HEK293 (cell line): ENCODE data around the gene LGALS8.

Source experiments
- TCF7L2 ChIP-seq: IDR thresholded peaks from 2 replicates; pipeline ENCODE4 v1.6.1; 2011; ENCODE audit warnings: low read depth, mild to moderate bottlenecking, inconsistent platforms, low read length, moderate library complexity, borderline replicate concordance
- ZBTB17 ChIP-seq: fragments of 450-650 bp; formaldehyde crosslinking; IDR thresholded peaks from 2 replicates; pipeline ENCODE4 v1.5.1; 2016; ENCODE audit warnings: missing biosample characterization, missing genetic modification characterization
- ZFP3 ChIP-seq: fragments of 450-650 bp; formaldehyde crosslinking; IDR thresholded peaks from 2 replicates; pipeline ENCODE4 v1.5.1; 2016; ENCODE audit warnings: low read depth, missing biosample characterization, missing genetic modification characterization
- ZNF184 ChIP-seq: fragments of 450-650 bp; IDR thresholded peaks from 2 replicates; pipeline ENCODE4 v1.5.1; 2018; ENCODE audit warnings: missing biosample characterization, mild to moderate bottlenecking, missing genetic modification characterization
- ZNF529 ChIP-seq: fragments of 450-650 bp; formaldehyde crosslinking; IDR thresholded peaks from 2 replicates; pipeline ENCODE4 v1.5.1; 2017; ENCODE audit warnings: missing genetic modification characterization, missing biosample characterization; ENCODE audit not compliant: insufficient replicate concordance
- ZNF76 ChIP-seq: fragments of 450-650 bp; formaldehyde crosslinking; IDR thresholded peaks from 2 replicates; pipeline ENCODE4; 2016; ENCODE audit warnings: low read depth, missing biosample characterization, missing genetic modification characterization, borderline replicate concordance
- ZNF768 ChIP-seq: fragments of 450-650 bp; formaldehyde crosslinking; IDR thresholded peaks from 2 replicates; pipeline ENCODE4 v1.5.1; 2018; ENCODE audit warnings: missing biosample characterization, mild to moderate bottlenecking, missing genetic modification characterization
- TF ChIP-seq, protein P1 (sequence below): fragments of 450-650 bp; formaldehyde crosslinking; IDR thresholded peaks from 2 replicates; pipeline ENCODE4 v1.5.1; 2016; ENCODE audit warnings: missing biosample characterization, missing genetic modification characterization
- TF ChIP-seq, protein P2 (sequence below): fragments of 450-650 bp; formaldehyde crosslinking; IDR thresholded peaks from 2 replicates; pipeline ENCODE4 v1.5.1; 2016; ENCODE audit warnings: missing biosample characterization, missing genetic modification characterization
- TF ChIP-seq, protein P3 (sequence below): fragments of 450-650 bp; formaldehyde crosslinking; IDR thresholded peaks from 2 replicates; pipeline ENCODE4 v1.5.1; 2016; ENCODE audit warnings: missing biosample characterization, missing genetic modification characterization

DNA sequence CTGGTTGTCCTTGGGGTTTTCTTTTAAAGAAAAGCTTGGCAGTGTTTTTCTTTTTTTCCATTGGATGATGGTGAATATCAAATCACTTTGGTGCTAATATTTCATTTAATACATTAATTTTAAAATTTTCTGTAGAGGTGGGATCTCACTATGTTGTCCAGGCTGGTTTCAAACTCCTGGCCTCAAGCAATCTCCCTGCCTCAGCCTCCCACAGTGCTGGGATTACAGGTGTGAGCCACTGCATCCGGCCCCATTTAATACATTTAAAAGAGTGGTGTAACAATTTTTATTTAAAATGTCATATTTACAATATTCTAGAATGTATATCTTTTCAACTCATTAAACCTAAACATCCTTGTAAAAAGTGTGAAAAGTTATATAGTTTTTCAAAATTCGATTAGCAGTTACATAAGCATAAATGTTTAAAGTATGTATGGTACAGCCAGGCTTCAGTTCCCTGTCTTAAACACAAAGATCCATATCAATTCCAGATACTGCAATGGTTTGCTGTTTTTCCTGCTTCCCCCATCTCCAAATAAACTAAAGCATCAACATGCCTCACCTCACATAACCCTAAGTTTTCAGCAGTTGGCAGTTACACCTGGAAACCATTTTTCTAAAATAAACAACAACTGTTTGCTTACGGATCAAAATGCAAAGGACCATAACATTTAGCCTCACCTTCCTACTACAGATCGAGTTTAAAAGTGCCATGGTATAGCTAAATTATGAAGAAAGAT, 8.9 kb upstream of the LGALS8 start:
- TF ChIP-seq ZNF768 (tag by site-specific recombination) (no peak), ZNF76 (no peak), ZNF184 (tag by site-specific recombination) (no peak), ZFP3 (tag by site-specific recombination) (no peak), ZBTB17 (peak; percentile 61; the same call in 1 of the 2 replicates), ZNF529 (tag by site-specific recombination) (no peak), TCF7L2 (no peak)
- TF ChIP-seq, protein P1, sequence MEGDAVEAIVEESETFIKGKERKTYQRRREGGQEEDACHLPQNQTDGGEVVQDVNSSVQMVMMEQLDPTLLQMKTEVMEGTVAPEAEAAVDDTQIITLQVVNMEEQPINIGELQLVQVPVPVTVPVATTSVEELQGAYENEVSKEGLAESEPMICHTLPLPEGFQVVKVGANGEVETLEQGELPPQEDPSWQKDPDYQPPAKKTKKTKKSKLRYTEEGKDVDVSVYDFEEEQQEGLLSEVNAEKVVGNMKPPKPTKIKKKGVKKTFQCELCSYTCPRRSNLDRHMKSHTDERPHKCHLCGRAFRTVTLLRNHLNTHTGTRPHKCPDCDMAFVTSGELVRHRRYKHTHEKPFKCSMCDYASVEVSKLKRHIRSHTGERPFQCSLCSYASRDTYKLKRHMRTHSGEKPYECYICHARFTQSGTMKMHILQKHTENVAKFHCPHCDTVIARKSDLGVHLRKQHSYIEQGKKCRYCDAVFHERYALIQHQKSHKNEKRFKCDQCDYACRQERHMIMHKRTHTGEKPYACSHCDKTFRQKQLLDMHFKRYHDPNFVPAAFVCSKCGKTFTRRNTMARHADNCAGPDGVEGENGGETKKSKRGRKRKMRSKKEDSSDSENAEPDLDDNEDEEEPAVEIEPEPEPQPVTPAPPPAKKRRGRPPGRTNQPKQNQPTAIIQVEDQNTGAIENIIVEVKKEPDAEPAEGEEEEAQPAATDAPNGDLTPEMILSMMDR (tag by site-specific recombination): no peak
- TF ChIP-seq, protein P2, sequence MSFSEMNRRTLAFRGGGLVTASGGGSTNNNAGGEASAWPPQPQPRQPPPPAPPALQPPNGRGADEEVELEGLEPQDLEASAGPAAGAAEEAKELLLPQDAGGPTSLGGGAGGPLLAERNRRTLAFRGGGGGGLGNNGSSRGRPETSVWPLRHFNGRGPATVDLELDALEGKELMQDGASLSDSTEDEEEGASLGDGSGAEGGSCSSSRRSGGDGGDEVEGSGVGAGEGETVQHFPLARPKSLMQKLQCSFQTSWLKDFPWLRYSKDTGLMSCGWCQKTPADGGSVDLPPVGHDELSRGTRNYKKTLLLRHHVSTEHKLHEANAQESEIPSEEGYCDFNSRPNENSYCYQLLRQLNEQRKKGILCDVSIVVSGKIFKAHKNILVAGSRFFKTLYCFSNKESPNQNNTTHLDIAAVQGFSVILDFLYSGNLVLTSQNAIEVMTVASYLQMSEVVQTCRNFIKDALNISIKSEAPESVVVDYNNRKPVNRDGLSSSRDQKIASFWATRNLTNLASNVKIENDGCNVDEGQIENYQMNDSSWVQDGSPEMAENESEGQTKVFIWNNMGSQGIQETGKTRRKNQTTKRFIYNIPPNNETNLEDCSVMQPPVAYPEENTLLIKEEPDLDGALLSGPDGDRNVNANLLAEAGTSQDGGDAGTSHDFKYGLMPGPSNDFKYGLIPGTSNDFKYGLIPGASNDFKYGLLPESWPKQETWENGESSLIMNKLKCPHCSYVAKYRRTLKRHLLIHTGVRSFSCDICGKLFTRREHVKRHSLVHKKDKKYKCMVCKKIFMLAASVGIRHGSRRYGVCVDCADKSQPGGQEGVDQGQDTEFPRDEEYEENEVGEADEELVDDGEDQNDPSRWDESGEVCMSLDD (tag by site-specific recombination): no peak
- TF ChIP-seq, protein P3, sequence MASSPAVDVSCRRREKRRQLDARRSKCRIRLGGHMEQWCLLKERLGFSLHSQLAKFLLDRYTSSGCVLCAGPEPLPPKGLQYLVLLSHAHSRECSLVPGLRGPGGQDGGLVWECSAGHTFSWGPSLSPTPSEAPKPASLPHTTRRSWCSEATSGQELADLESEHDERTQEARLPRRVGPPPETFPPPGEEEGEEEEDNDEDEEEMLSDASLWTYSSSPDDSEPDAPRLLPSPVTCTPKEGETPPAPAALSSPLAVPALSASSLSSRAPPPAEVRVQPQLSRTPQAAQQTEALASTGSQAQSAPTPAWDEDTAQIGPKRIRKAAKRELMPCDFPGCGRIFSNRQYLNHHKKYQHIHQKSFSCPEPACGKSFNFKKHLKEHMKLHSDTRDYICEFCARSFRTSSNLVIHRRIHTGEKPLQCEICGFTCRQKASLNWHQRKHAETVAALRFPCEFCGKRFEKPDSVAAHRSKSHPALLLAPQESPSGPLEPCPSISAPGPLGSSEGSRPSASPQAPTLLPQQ: no peak
